ENCODE data around the gene LAMB1. TPM values are rescaled to one million over a fixed set of nuclear protein-coding genes. Genes with fewer than 3 reads are reported as not detected.

The LAMB1 gene
- total RNA-seq, 2 donors from 2014 or later = not detected

DNA sequence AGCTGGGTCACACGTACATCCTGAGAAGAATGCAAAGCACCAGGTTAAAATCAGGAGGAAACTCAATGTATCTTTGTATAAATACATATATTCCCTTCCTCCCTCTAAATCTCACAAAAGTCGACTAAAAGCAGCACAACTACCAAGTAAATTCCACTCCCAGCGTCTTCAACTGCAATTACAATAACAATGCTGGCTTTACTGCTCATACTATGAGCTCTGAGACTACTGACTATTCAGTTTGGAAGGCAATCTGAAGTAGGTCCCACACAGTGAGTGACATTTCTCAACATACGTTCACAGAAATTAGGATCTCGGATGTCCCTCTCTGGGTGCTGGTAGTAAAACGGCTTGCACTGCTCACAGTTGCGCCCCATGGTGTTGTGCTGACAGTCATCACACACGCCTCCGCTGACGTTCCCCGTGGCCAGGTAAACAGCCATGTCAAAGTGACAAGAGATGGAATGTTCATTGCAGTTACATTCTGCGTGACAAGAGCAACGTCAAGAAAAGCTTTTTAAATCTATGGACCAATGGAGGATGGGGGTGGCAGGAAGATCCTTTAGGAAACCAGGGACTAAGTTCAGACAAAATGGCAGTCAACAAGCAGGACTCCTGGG is 27.5 kb downstream of the LAMB1 start:
- ATAC-seq (replicated peaks) = no peak
- no peaks in the 10 kb centered on the region for H3K9me3 Mint-ChIP-seq
- H3K36me3 Mint-ChIP-seq (ENCODE audit: low read depth) = no peaks in the 10 kb centered on the region
- H3K27me3 Mint-ChIP-seq = no peaks in the 10 kb centered on the region
- no peaks in the 10 kb centered on the region for H3K4me1 Mint-ChIP-seq
- no peak overlapping the region for H3K4me3 Mint-ChIP-seq
- no peak overlapping the region for H3K27ac Mint-ChIP-seq

DNA sequence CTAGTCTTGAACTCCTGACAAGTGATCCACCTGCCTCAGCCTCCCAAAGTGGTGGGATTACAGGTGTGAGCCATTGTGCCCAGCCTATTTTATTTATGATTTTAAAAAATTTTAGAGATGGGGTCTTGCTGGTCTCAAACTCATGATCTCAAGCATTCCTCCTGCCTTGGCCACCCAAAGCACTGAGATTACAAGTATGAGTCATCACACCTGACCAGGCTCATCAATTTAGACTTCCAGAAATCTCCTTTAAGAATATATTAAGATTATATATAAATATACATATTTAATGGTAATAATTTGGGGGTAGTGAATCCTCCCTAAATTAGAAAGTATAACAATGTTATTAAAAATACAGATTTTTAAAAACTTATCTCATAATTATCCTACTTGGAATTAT is 29.1 kb downstream of the LAMB1 start:
- ATAC-seq (replicated peaks) = no peak
- no peaks in the 10 kb centered on the region for H3K27me3 Mint-ChIP-seq
- H3K36me3 Mint-ChIP-seq (ENCODE audit: low read depth) = no peaks in the 10 kb centered on the region
- H3K27ac Mint-ChIP-seq = no peak overlapping the region
- H3K4me1 Mint-ChIP-seq = no peaks in the 10 kb centered on the region
- no peak overlapping the region for H3K4me3 Mint-ChIP-seq
- H3K9me3 Mint-ChIP-seq = no peaks in the 10 kb centered on the region

DNA sequence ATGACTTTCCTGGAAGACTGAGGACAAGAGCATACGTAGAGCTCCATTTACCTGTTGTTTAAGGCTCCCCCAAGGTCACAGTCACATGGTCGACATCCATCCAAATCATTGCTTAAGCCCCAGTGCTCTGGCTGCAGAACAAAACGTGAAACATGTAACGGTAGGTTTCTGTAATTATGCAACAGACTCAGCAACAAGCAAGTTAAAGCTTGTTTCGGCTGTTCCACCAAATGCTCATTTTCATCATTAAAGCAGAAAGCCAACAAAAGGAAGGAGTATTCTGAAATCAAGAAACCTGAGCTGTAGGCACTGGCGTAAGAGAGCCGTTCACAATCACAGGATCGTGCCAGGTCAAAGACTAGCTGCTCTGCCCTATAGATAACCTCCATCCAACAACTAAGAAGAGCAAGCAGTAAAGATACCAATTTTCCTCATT is 30.0 kb downstream of the LAMB1 start:
- no peak overlapping the region for H3K27ac Mint-ChIP-seq
- ATAC-seq (replicated peaks) = no peak
- no peaks in the 10 kb centered on the region for H3K4me1 Mint-ChIP-seq
- no peaks in the 10 kb centered on the region for H3K27me3 Mint-ChIP-seq
- H3K4me3 Mint-ChIP-seq = no peak overlapping the region
- H3K36me3 Mint-ChIP-seq (ENCODE audit: low read depth) = no peaks in the 10 kb centered on the region
- no peaks in the 10 kb centered on the region for H3K9me3 Mint-ChIP-seq

- no peaks in the 10 kb centered on the region for H3K4me1 Mint-ChIP-seq
- no peak for ATAC-seq (replicated peaks)
- H3K27ac Mint-ChIP-seq = no peak overlapping the region
- H3K27me3 Mint-ChIP-seq = no peaks in the 10 kb centered on the region
- H3K4me3 Mint-ChIP-seq = no peak overlapping the region
- H3K36me3 Mint-ChIP-seq (ENCODE audit: low read depth) = no peaks in the 10 kb centered on the region
- no peaks in the 10 kb centered on the region for H3K9me3 Mint-ChIP-seq
Observed at GRCh38 chr7:107972075-107972482, 30.9 kb downstream of the LAMB1 start.

- H3K9me3 Mint-ChIP-seq = no peaks in the 10 kb centered on the region
- H3K4me3 Mint-ChIP-seq = no peak overlapping the region
- no peaks in the 10 kb centered on the region for H3K36me3 Mint-ChIP-seq (ENCODE audit: low read depth)
- H3K4me1 Mint-ChIP-seq = no peaks in the 10 kb centered on the region
- no peak overlapping the region for H3K27ac Mint-ChIP-seq
- H3K27me3 Mint-ChIP-seq = no peaks in the 10 kb centered on the region
- no peak for ATAC-seq (replicated peaks)
Observed at GRCh38 chr7:107971613-107972012, 31.3 kb downstream of the LAMB1 start.

GRCh38 chr7:107971100-107971499 is 31.9 kb downstream of the LAMB1 start:
- Mint-ChIP-seq H3K4me3 (no peak overlapping the region), H3K27ac (no peak overlapping the region), H3K9me3 (no peaks in the 10 kb centered on the region), H3K4me1 (no peaks in the 10 kb centered on the region), H3K27me3 (no peaks in the 10 kb centered on the region), H3K36me3 (ENCODE audit: low read depth) (no peaks in the 10 kb centered on the region)
- no peak for ATAC-seq (replicated peaks)

GRCh38 chr7:107969856-107970255 is 33.1 kb downstream of the LAMB1 start:
- no peak overlapping the region for H3K27ac Mint-ChIP-seq
- no peaks in the 10 kb centered on the region for H3K36me3 Mint-ChIP-seq (ENCODE audit: low read depth)
- H3K9me3 Mint-ChIP-seq = no peaks in the 10 kb centered on the region
- no peaks in the 10 kb centered on the region for H3K27me3 Mint-ChIP-seq
- no peak overlapping the region for H3K4me3 Mint-ChIP-seq
- no peaks in the 10 kb centered on the region for H3K4me1 Mint-ChIP-seq
- no peak for ATAC-seq (replicated peaks)

- Mint-ChIP-seq H3K36me3 (ENCODE audit: low read depth) (no peaks in the 10 kb centered on the region), H3K9me3 (no peaks in the 10 kb centered on the region), H3K4me1 (no peaks in the 10 kb centered on the region), H3K27me3 (no peaks in the 10 kb centered on the region), H3K27ac (no peak overlapping the region), H3K4me3 (no peak overlapping the region)
- ATAC-seq (replicated peaks) = no peak
Observed at GRCh38 chr7:107968449-107968848, 34.5 kb downstream of the LAMB1 start.

- H3K36me3 Mint-ChIP-seq (ENCODE audit: low read depth) = no peaks in the 10 kb centered on the region
- ATAC-seq (replicated peaks) = no peak
- H3K4me3 Mint-ChIP-seq = no peak overlapping the region
- no peaks in the 10 kb centered on the region for H3K4me1 Mint-ChIP-seq
- no peaks in the 10 kb centered on the region for H3K27me3 Mint-ChIP-seq
- no peaks in the 10 kb centered on the region for H3K9me3 Mint-ChIP-seq
- no peak overlapping the region for H3K27ac Mint-ChIP-seq
Observed at GRCh38 chr7:107967420-107967819, 35.5 kb downstream of the LAMB1 start.

DNA sequence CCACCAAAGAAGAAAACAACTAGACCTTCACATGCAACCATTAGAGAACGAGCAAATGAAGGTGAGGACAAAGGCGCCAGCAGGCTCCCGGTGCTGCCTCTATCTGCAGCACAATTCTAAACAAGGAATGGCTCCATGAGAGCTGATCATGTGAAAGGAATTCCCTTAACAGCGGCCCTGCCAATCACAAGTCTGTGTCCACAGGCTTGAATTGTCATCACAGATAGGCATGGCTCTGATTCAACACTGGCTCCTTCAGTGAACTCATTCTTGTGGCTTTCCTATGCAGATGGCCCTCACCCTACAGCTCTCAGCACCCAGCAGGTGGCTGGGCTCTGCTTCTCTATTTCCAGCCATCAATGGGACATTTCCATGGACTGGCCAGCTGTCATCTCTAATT is 36.2 kb downstream of the LAMB1 start:
- H3K4me1 Mint-ChIP-seq = no peaks in the 10 kb centered on the region
- H3K9me3 Mint-ChIP-seq = no peaks in the 10 kb centered on the region
- peaks cover 4% of the 10 kb centered on the region for H3K27me3 Mint-ChIP-seq
- no peaks in the 10 kb centered on the region for H3K36me3 Mint-ChIP-seq (ENCODE audit: low read depth)
- no peak for ATAC-seq (replicated peaks)
- H3K4me3 Mint-ChIP-seq = no peak overlapping the region
- H3K27ac Mint-ChIP-seq = no peak overlapping the region

GRCh38 chr7:107964510-107964909 is 38.5 kb downstream of the LAMB1 start:
- Mint-ChIP-seq H3K9me3 (no peaks in the 10 kb centered on the region), H3K27ac (no peak overlapping the region), H3K36me3 (ENCODE audit: low read depth) (no peaks in the 10 kb centered on the region), H3K4me3 (no peak overlapping the region), H3K4me1 (no peaks in the 10 kb centered on the region), H3K27me3 (peaks cover 6% of the 10 kb centered on the region)
- no peak for ATAC-seq (replicated peaks)

GRCh38 chr7:107962817-107963216 is 40.1 kb downstream of the LAMB1 start:
- Mint-ChIP-seq H3K27ac (no peak overlapping the region), H3K4me3 (no peak overlapping the region), H3K9me3 (no peaks in the 10 kb centered on the region), H3K27me3 (peaks cover 17% of the 10 kb centered on the region), H3K36me3 (ENCODE audit: low read depth) (no peaks in the 10 kb centered on the region), H3K4me1 (no peaks in the 10 kb centered on the region)
- ATAC-seq (replicated peaks) = no peak

GRCh38 chr7:107961405-107961804 is 41.6 kb downstream of the LAMB1 start:
- no peak overlapping the region for H3K27ac Mint-ChIP-seq
- H3K4me3 Mint-ChIP-seq = no peak overlapping the region

GRCh38 chr7:107960272-107960671 is 42.7 kb downstream of the LAMB1 start:
- Mint-ChIP-seq H3K27ac (no peak overlapping the region), H3K4me3 (no peak overlapping the region), H3K9me3 (no peaks in the 10 kb centered on the region), H3K4me1 (no peaks in the 10 kb centered on the region), H3K27me3 (peaks cover 23% of the 10 kb centered on the region), H3K36me3 (ENCODE audit: low read depth) (no peaks in the 10 kb centered on the region)
- no peak for ATAC-seq (replicated peaks)

More at GRCh38 chr7:107961405-107961804, 41.6 kb downstream of the LAMB1 start:
- ATAC-seq (replicated peaks) = no peak
- Mint-ChIP-seq H3K27me3 (peaks cover 21% of the 10 kb centered on the region), H3K9me3 (no peaks in the 10 kb centered on the region), H3K36me3 (ENCODE audit: low read depth) (no peaks in the 10 kb centered on the region), H3K4me1 (no peaks in the 10 kb centered on the region)

DNA sequence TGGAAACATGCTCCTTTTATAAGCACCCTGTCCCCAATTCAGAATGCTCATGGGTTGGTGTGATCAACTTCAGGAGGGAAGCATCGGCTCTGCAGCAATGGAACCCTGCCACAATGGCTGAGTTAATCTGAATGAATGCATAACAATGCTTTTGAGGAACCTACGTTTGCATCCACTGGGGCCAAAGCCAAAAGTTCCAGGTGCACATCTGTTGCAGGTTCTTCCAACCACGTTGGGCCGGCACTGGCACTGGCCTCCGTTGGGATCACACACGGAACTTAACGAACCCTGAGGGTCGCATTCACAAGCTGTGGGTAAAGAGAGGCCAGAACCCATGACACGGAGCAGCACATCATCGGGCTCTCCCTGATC is 43.4 kb downstream of the LAMB1 start:
- no peak overlapping the region for H3K27ac Mint-ChIP-seq
- ATAC-seq (replicated peaks) = no peak
- peaks cover 23% of the 10 kb centered on the region for H3K27me3 Mint-ChIP-seq
- H3K9me3 Mint-ChIP-seq = no peaks in the 10 kb centered on the region
- H3K36me3 Mint-ChIP-seq (ENCODE audit: low read depth) = no peaks in the 10 kb centered on the region
- H3K4me1 Mint-ChIP-seq = no peaks in the 10 kb centered on the region
- H3K4me3 Mint-ChIP-seq = no peak overlapping the region
